Measurements from ENCODE around the gene VPS39.

VPS39 gene

DNA sequence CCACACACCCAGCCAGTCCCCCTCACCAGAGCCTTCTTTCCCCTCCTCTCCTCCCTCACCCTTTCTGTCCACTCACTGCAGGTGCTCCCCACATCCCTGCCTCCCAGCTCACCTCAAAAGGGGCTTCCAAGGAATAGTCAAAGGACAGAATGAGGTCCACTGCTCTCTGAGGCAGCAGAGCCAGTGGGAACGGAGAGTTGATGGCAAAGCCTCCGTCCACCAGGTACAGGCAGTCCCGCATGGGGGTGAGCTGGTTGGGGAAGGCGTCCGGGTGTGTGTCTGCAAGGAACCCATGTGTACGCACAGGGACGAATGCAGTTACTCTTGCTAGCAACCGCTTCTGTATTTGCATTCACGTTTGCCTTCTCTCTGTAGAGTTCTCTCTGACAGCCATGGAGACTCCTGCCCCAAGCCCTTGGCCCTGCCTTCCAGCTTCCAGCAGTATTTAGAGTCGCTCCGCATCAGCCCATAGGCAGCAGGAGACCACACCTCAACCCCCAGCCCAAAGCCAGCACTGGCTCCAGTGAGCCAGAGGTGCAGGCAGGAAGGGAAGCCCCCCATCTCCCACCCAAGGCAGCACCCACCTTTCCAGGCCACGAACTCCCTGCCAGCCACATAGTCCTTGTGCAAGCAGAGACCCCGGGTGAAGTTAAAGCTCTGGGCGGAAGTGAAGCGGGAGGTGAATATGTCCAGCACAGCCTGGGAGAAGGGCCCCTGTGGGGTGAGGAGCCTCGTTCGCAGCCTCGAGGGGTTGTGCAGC is 64.1 kb downstream of the VPS39 start:
- no peak overlapping the region for H3K9ac ChIP-seq (ENCODE audit: low read depth, low read length)
- H3K4me3 ChIP-seq (ENCODE audit: low read depth in 1 of 2, low read length in 2 of 2): no peak overlapping the region
- H3K27ac ChIP-seq (ENCODE audit: low read length): no peak overlapping the region
- H3K4me2 ChIP-seq (ENCODE audit: insufficient read depth, low read length): no peak overlapping the region
- peaks cover 2% of the 10 kb centered on the region for H3K27me3 ChIP-seq (ENCODE audit: insufficient read depth, low read length, poor library complexity)
- H2AFZ ChIP-seq (ENCODE audit: low read depth, low read length): no peak overlapping the region
- TF ChIP-seq EZH2 (IDR thresholded peaks at IDR 0.05; ENCODE audit: borderline replicate concordance, low read depth, low read length, severe bottlenecking): no peak
- TF ChIP-seq, protein P1, sequence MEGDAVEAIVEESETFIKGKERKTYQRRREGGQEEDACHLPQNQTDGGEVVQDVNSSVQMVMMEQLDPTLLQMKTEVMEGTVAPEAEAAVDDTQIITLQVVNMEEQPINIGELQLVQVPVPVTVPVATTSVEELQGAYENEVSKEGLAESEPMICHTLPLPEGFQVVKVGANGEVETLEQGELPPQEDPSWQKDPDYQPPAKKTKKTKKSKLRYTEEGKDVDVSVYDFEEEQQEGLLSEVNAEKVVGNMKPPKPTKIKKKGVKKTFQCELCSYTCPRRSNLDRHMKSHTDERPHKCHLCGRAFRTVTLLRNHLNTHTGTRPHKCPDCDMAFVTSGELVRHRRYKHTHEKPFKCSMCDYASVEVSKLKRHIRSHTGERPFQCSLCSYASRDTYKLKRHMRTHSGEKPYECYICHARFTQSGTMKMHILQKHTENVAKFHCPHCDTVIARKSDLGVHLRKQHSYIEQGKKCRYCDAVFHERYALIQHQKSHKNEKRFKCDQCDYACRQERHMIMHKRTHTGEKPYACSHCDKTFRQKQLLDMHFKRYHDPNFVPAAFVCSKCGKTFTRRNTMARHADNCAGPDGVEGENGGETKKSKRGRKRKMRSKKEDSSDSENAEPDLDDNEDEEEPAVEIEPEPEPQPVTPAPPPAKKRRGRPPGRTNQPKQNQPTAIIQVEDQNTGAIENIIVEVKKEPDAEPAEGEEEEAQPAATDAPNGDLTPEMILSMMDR (IDR thresholded peaks at IDR 0.05; ENCODE audit: borderline replicate concordance, extremely low read depth, low read length, poor library complexity, severe bottlenecking): no peak
- DNase-seq (no peak), ATAC-seq (ENCODE audit: insufficient read depth, low read depth) (no peak)
- no peaks in the 10 kb centered on the region for H3K9me3 ChIP-seq (ENCODE audit: insufficient read depth, low read length, severe bottlenecking)
- no peaks in the 10 kb centered on the region for H3K36me3 ChIP-seq (ENCODE audit: insufficient read depth, low read length)
- H3K79me2 ChIP-seq (ENCODE audit: insufficient read depth, low read length): no peaks in the 10 kb centered on the region
- H4K20me1 ChIP-seq (ENCODE audit: insufficient read depth, low read length): no peaks in the 10 kb centered on the region
- no peaks in the 10 kb centered on the region for H3K4me1 ChIP-seq (ENCODE audit: insufficient read depth, low read length)

DNA sequence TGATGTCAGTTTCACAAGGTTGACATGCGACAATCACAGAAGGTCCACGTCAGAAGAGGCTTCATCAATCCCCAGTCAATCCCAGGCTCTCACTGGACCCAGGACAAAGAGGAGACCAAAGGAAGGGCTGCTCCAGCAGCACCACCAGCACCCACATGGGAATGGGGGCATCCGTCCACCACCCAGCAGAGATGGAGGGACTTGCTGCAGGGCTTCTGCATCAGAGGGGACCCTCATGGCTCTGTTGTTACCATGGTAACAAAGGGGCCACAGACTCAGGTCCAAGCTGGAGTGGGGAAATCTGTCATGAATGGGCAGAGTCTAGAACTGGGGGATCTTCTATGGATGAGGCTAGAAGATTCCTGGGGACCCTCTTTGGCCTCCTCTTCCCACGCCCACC is 64.7 kb downstream of the VPS39 start:
- no peak overlapping the region for H3K4me3 ChIP-seq (ENCODE audit: low read depth in 1 of 2, low read length in 2 of 2)
- TF ChIP-seq, protein P1 (IDR thresholded peaks at IDR 0.05; ENCODE audit: borderline replicate concordance, extremely low read depth, low read length, poor library complexity, severe bottlenecking): no peak
- no peak for TF ChIP-seq EZH2 (IDR thresholded peaks at IDR 0.05; ENCODE audit: borderline replicate concordance, low read depth, low read length, severe bottlenecking)
- no peaks in the 10 kb centered on the region for H3K4me1 ChIP-seq (ENCODE audit: insufficient read depth, low read length)
- H3K36me3 ChIP-seq (ENCODE audit: insufficient read depth, low read length): no peaks in the 10 kb centered on the region
- H3K4me2 ChIP-seq (ENCODE audit: insufficient read depth, low read length): no peak overlapping the region
- H2AFZ ChIP-seq (ENCODE audit: low read depth, low read length): no peak overlapping the region
- ATAC-seq (ENCODE audit: insufficient read depth, low read depth) (no peak), DNase-seq (no peak)
- peaks cover 2% of the 10 kb centered on the region for H3K27me3 ChIP-seq (ENCODE audit: insufficient read depth, low read length, poor library complexity)
- H3K79me2 ChIP-seq (ENCODE audit: insufficient read depth, low read length): no peaks in the 10 kb centered on the region
- H4K20me1 ChIP-seq (ENCODE audit: insufficient read depth, low read length): no peaks in the 10 kb centered on the region
- H3K9me3 ChIP-seq (ENCODE audit: insufficient read depth, low read length, severe bottlenecking): no peaks in the 10 kb centered on the region
- no peak overlapping the region for H3K9ac ChIP-seq (ENCODE audit: low read depth, low read length)
- H3K27ac ChIP-seq (ENCODE audit: low read length): no peak overlapping the region

DNA sequence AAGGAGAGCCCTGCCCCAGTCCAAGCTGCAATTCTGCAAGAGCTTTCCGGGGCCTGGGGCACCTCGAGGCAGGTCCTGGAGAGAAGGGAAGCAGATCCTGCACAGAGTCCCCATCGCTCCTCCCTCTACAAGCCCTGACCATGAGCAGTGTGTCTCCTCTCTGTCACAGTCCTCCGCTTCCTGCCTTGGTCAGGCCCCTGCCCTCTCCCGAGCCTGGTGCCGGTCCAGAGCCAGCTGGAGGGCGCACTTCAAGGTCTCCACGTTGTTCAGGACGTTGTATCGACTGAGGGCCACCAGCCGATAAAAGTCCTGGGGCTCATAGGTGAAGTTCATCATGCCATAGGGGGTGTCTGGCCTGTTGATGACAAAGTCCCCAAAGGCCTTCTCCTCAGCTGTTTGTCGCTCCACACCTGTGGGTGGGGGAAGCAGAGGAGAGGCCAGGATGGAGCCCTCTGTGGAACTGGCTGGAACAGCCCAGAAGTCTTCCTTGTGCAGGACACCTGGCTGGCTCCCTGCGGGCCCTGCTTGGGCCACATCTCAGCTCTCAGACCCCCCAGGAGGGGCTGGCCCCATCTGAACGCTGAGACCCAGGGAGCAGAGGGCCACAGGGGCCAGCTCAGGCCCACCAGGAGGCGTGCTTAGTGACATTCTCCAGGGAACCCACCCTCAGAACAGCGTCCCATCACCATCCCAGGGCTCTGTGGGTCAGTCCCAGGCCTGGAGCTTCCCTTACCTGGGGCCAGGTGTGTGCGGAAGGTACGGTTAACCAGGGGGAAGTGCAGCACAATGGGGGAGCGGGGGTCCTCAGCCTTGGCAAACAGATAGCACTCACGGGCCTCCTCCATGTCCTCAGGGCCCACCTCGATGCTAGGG is 66.1 kb downstream of the VPS39 start:
- no peak overlapping the region for H2AFZ ChIP-seq (ENCODE audit: low read depth, low read length)
- H3K4me1 ChIP-seq (ENCODE audit: insufficient read depth, low read length): no peaks in the 10 kb centered on the region
- TF ChIP-seq, protein P1 (IDR thresholded peaks at IDR 0.05; ENCODE audit: borderline replicate concordance, extremely low read depth, low read length, poor library complexity, severe bottlenecking): no peak
- TF ChIP-seq EZH2 (IDR thresholded peaks at IDR 0.05; ENCODE audit: borderline replicate concordance, low read depth, low read length, severe bottlenecking): no peak
- peaks cover 2% of the 10 kb centered on the region for H3K27me3 ChIP-seq (ENCODE audit: insufficient read depth, low read length, poor library complexity)
- H3K9ac ChIP-seq (ENCODE audit: low read depth, low read length): no peak overlapping the region
- H4K20me1 ChIP-seq (ENCODE audit: insufficient read depth, low read length): no peaks in the 10 kb centered on the region
- DNase-seq: no peak
- no peaks in the 10 kb centered on the region for H3K36me3 ChIP-seq (ENCODE audit: insufficient read depth, low read length)
- H3K9me3 ChIP-seq (ENCODE audit: insufficient read depth, low read length, severe bottlenecking): no peaks in the 10 kb centered on the region
- no peak overlapping the region for H3K4me2 ChIP-seq (ENCODE audit: insufficient read depth, low read length)
- no peak overlapping the region for H3K4me3 ChIP-seq (ENCODE audit: low read depth in 1 of 2, low read length in 2 of 2)
- ATAC-seq (ENCODE audit: insufficient read depth, low read depth): no peak
- H3K79me2 ChIP-seq (ENCODE audit: insufficient read depth, low read length): no peaks in the 10 kb centered on the region
- H3K27ac ChIP-seq (ENCODE audit: low read length): no peak overlapping the region

Data from DND-41 (cell line).